SK-N-SH treated with all-trans-retinoic acid at 6 μM for 48 hours (cell line): Measurements from ENCODE around the gene BTLA.

Source experiments
- ARNTL ChIP-seq: fragments of 450-650 bp; formaldehyde crosslinking; IDR thresholded peaks from 2 replicates; pipeline ENCODE4 v1.5.0; 2020; ENCODE audit warnings: low read depth, mild to moderate bottlenecking, moderate library complexity, borderline replicate concordance
- TOX ChIP-seq: fragments of 250-450 bp; sonication (Bioruptor Pico); IDR thresholded peaks from 2 replicates; pipeline ENCODE4 v1.8.0; 2021; ENCODE audit warnings: mild to moderate bottlenecking, moderate library complexity, borderline replicate concordance
- ZFP30 ChIP-seq: fragments of 450-650 bp; formaldehyde crosslinking; IDR thresholded peaks from 2 replicates; pipeline ENCODE4 v1.5.0; 2022; ENCODE audit warnings: mild to moderate bottlenecking, moderate library complexity
- ZNF565 ChIP-seq: fragments of 450-650 bp; formaldehyde crosslinking; conservative IDR thresholded peaks from 2 replicates; pipeline ENCODE4 v1.5.0; 2020; ENCODE audit warnings: low read depth, mild to moderate bottlenecking, moderate library complexity
- ZNF70 ChIP-seq: fragments of 450-650 bp; formaldehyde crosslinking; IDR thresholded peaks from 2 replicates; pipeline ENCODE4 v1.5.0; 2020; ENCODE audit warnings: mild to moderate bottlenecking, moderate library complexity
- TF ChIP-seq, protein P1 (sequence below): fragments of 250-450 bp; sonication (Bioruptor Pico); IDR thresholded peaks from 2 replicates; pipeline ENCODE4 v1.8.0; 2020; ENCODE audit warnings: mild to moderate bottlenecking, moderate library complexity, borderline replicate concordance

DNA sequence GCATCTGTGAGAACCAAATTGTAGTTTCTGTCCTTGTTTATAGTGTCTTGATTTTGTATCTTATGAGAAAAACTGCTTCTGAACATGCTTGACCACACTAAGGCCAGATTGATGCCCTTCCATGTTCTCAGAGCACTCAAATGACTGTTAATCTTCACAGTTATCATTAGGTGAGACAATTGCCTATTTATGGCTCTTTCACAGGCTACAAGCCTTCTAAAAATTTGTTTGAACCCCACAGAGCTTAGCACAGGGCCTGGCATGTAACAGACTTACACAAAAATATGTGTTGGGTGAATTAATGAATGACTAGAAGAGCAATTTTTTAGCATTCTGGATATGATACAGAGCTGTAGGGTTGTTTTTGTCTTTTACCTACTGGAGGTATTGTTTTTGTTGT is 43.1 kb downstream of the BTLA start:
- TF ChIP-seq ARNTL = no peak
- TF ChIP-seq, protein P1, sequence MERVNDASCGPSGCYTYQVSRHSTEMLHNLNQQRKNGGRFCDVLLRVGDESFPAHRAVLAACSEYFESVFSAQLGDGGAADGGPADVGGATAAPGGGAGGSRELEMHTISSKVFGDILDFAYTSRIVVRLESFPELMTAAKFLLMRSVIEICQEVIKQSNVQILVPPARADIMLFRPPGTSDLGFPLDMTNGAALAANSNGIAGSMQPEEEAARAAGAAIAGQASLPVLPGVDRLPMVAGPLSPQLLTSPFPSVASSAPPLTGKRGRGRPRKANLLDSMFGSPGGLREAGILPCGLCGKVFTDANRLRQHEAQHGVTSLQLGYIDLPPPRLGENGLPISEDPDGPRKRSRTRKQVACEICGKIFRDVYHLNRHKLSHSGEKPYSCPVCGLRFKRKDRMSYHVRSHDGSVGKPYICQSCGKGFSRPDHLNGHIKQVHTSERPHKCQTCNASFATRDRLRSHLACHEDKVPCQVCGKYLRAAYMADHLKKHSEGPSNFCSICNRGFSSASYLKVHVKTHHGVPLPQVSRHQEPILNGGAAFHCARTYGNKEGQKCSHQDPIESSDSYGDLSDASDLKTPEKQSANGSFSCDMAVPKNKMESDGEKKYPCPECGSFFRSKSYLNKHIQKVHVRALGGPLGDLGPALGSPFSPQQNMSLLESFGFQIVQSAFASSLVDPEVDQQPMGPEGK = no peak
- no peak for TF ChIP-seq ZFP30 (CRISPR knock-in tag)
- TF ChIP-seq ZNF70 = no peak
- TF ChIP-seq ZNF565 (CRISPR knock-in tag) = no peak
- no peak for TF ChIP-seq TOX (CRISPR knock-in tag)
